Activated naive CD8-positive, alpha-beta T cell treated with anti-CD3 and anti-CD28 coated beads, Interleukin-2, amount 50 U/mL, for 24 hours (primary cell): ENCODE measurements around the gene FSD2.
A peak's percentile ranks its signal among the peaks of the same experiment; 100 is the strongest.

Experiments used
- ATAC-seq: fragments of 150-1000 bp; cut with Tn5 transposase; one replicate; pipeline ENCODE4 v1.10.0; 2021
- DNase-seq: peaks from one replicate; pipeline ENCODE4 v3.0.0; 2021
- H3K27ac Mint-ChIP-seq: one replicate; pipeline ENCODE4 v1.8.0; 2021; ENCODE audit warnings: mild to moderate bottlenecking, mixed read lengths
- H3K27me3 Mint-ChIP-seq: one replicate; pipeline ENCODE4 v1.8.0; 2021; ENCODE audit warnings: mixed read lengths
- H3K36me3 Mint-ChIP-seq: one replicate; pipeline ENCODE4 v1.8.0; 2021; ENCODE audit warnings: low read depth, mixed read lengths
- H3K4me1 Mint-ChIP-seq: one replicate; pipeline ENCODE4 v1.8.0; 2021; ENCODE audit warnings: mixed read lengths
- H3K4me3 Mint-ChIP-seq: one replicate; pipeline ENCODE4 v1.8.0; 2021; ENCODE audit warnings: mild to moderate bottlenecking, moderate library complexity, mixed read lengths
- H3K9me3 Mint-ChIP-seq: one replicate; pipeline ENCODE4 v1.8.0; 2021; ENCODE audit warnings: mixed read lengths

Gene FSD2

DNA sequence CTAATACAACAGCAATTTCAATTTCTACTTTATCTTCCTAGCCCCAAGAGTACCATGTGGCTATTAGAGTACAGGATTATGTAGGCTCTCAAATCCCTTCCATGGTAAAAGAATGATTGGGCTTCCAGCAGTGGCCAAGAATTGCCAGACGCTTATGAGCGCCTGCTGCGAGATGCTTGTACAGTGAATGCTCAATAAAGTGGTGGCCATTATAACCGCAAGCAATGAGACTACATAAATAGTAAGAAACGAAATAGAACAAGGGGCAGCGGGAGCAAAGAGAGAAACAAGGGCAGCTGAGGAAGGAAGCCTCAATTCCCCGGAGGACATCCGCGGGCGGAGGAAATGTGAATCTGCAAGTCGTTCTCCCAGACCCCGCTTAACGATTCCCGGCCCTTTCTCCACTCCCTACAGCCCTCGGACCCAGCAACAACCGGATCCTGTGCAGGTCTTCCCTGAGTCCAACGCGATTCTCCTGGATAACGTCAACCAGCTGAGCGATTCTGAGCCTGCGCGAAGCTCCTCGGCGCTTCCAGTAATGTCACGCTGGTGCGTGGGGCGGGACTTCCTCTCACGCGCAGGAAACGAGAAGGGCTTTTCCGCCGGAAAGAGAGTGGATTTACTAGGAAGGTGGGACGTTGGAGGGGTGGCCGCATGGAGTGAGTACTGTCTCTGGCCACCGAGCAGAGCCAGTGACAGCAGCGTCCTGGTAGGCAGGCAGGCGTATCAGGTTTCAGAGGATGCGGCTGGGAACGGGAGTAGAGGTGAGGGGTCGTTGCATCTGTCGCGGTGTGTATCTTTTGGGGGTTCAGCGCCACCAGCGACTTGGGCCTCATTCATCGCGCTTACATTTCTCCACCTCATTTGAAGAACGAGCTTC lies 55.7 kb downstream of the FSD2 start:
- H3K4me1 Mint-ChIP-seq: peaks cover 53% of the 10 kb centered on the region
- peak overlapping the region; percentile 94 for H3K27ac Mint-ChIP-seq
- DNase-seq (peak; percentile 90), ATAC-seq (peak; percentile 98)
- H3K4me3 Mint-ChIP-seq: peak overlapping the region; percentile 94
- H3K27me3 Mint-ChIP-seq: no peaks in the 10 kb centered on the region
- peaks cover 35% of the 10 kb centered on the region for H3K36me3 Mint-ChIP-seq
- H3K9me3 Mint-ChIP-seq: no peaks in the 10 kb centered on the region

DNA sequence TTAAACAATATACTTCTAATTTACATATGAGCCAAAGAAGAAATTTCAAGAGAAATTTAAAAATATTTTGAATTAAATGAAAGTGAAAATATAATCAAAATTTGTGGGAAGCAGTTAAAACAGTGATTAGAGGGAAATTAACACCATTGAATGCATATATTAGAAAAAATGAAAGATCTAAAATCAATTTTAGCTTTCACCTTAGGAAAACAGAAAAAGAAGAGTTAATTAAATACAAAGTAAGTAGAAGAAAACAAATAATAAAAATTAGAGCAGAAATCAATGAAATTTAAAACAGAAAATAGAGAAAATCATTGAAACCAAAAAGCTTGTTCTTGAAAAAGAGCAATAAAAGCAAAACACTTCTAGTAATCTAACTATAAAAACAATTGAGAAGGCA lies 57.6 kb downstream of the FSD2 start:
- Mint-ChIP-seq H3K27ac (no peak overlapping the region), H3K27me3 (no peaks in the 10 kb centered on the region), H3K36me3 (peaks cover 25% of the 10 kb centered on the region), H3K9me3 (no peaks in the 10 kb centered on the region), H3K4me1 (peaks cover 36% of the 10 kb centered on the region), H3K4me3 (no peak overlapping the region)
- no peak for ATAC-seq
- DNase-seq: no peak

DNA sequence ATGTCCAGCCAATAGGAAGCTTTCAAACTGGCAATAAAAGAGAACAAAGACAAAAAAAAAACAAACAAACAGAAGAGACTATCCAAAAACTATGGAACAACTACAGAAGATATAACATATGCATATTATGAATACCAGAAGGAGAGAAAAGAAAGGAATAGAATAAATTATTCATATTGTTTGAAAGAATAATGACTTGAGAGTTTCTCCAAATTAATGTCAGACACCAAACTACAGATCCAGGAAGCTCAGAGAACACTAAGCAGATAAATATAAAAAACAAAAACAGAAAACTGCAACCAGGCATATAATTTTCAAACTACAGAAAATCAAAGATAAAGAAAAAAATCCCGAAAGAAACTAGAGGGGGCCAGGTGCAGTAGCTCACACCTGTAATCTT lies 62.1 kb downstream of the FSD2 start:
- no peak for DNase-seq
- peaks cover 2% of the 10 kb centered on the region for H3K36me3 Mint-ChIP-seq
- no peak overlapping the region for H3K27ac Mint-ChIP-seq
- H3K4me1 Mint-ChIP-seq: peaks cover 4% of the 10 kb centered on the region
- H3K4me3 Mint-ChIP-seq: no peak overlapping the region
- ATAC-seq: no peak
- H3K27me3 Mint-ChIP-seq: no peaks in the 10 kb centered on the region
- H3K9me3 Mint-ChIP-seq: no peaks in the 10 kb centered on the region

- Mint-ChIP-seq H3K36me3 (peaks cover 2% of the 10 kb centered on the region), H3K27ac (no peak overlapping the region)
These were observed 63.7 kb downstream of the FSD2 start for GRCh38 chr15:82742134-82742533.

DNA sequence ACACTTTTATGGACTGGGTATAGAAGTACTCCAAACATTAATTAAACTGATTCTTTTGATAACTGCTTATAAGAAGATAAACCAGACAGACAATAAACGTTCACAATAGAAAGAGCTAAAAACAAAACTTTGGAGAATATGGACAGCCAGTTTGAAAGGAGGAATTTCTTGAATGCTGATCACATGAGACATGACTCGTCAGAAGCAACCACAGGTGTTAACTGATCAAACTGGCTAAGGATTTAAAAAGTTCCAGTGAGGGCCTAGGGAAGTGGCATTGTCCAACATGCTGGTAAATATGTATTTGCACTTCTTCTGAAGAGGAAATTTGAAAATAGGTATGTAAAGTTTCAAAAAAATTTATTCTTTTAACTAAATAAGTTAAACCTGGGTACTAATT lies 66.8 kb downstream of the FSD2 start:
- Mint-ChIP-seq H3K27ac (no peak overlapping the region), H3K4me3 (no peak overlapping the region), H3K27me3 (no peaks in the 10 kb centered on the region), H3K4me1 (no peaks in the 10 kb centered on the region), H3K36me3 (peaks cover 7% of the 10 kb centered on the region), H3K9me3 (no peaks in the 10 kb centered on the region)
- ATAC-seq: no peak
- DNase-seq: no peak

More at GRCh38 chr15:82742134-82742533, 63.7 kb downstream of the FSD2 start:
- Mint-ChIP-seq H3K27me3 (no peaks in the 10 kb centered on the region), H3K9me3 (no peaks in the 10 kb centered on the region), H3K4me1 (no peaks in the 10 kb centered on the region), H3K4me3 (no peak overlapping the region)
- DNase-seq: no peak
- no peak for ATAC-seq

GRCh38 chr15:82737975-82738374 lies 67.9 kb downstream of the FSD2 start:
- no peak for ATAC-seq
- peaks cover 11% of the 10 kb centered on the region for H3K36me3 Mint-ChIP-seq
- H3K9me3 Mint-ChIP-seq: no peaks in the 10 kb centered on the region
- H3K4me1 Mint-ChIP-seq: no peaks in the 10 kb centered on the region
- DNase-seq: no peak
- H3K27me3 Mint-ChIP-seq: no peaks in the 10 kb centered on the region
- H3K4me3 Mint-ChIP-seq: no peak overlapping the region
- H3K27ac Mint-ChIP-seq: no peak overlapping the region

DNA sequence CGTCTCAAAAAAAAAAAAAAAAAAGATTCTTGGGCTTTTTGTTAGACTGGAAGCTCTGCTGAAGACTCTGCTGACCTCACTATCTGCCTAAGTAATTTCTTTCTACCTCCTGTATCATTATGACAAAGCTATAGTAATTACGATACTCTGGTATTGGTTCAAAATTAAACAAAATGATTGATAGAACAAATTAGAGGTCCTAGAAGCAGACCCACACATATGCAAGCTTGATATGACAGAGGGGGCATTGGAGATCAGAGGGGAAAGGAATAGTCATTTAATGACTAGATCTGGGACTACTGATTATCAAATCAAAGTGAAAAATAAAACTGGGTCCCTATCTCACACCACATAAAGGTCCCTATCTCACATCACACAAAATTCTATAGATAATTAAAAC lies 74.3 kb downstream of the FSD2 start:
- Mint-ChIP-seq H3K4me1 (no peaks in the 10 kb centered on the region), H3K27me3 (no peaks in the 10 kb centered on the region), H3K36me3 (peaks cover 22% of the 10 kb centered on the region), H3K27ac (no peak overlapping the region), H3K9me3 (no peaks in the 10 kb centered on the region), H3K4me3 (no peak overlapping the region)
- DNase-seq (no peak), ATAC-seq (no peak)

DNA sequence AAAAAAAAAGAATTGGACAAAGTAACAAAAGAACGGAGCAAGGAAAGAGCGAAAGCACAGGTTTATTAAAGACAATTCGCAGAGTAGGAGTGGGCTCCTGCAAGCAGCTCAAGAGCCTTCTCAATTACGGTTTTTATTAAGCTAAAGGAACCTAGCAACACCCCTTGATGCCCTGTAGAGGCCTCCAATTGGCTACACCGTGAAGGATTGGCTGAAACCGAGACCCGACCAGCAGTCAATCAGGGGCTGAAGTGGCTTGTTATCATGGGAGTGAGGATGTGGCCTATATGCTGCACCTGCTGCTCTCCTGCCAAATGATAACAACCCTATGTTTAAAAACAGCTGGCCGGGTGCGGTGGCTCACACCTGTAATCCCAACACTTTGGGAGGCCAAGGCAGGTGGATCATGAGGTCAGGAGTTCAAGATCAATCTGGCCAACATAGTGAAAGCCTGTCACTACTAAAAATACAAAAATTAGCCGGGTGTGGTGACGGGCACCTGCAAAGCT lies 75.8 kb downstream of the FSD2 start:
- H3K9me3 Mint-ChIP-seq: no peaks in the 10 kb centered on the region
- DNase-seq: no peak
- H3K27me3 Mint-ChIP-seq: no peaks in the 10 kb centered on the region
- H3K27ac Mint-ChIP-seq: no peak overlapping the region
- H3K36me3 Mint-ChIP-seq: peaks cover 14% of the 10 kb centered on the region
- H3K4me1 Mint-ChIP-seq: no peaks in the 10 kb centered on the region
- no peak for ATAC-seq
- H3K4me3 Mint-ChIP-seq: no peak overlapping the region

DNA sequence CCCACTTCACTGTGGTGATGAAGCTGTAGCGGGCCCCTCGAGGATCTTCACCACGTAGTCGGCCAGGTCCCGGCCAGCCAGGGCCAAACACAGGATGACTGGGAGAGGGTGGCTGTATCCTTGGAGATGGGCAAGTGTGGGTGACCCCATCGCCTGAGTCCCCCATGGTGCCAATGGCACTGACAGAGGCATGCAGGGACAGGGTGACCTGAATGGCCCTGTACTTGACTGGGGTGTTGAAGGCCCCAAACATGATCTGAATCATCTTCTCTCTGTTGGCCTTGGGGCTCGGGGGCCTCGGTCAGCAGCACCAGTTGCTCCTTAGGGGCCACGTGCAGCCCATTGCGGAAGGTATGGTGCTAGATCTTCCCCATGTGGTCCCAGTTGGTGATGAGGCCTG lies 79.1 kb downstream of the FSD2 start:
- no peak for ATAC-seq
- no peaks in the 10 kb centered on the region for H3K9me3 Mint-ChIP-seq
- H3K36me3 Mint-ChIP-seq: peaks cover 5% of the 10 kb centered on the region
- DNase-seq: no peak
- peaks cover 4% of the 10 kb centered on the region for H3K27me3 Mint-ChIP-seq
- no peak overlapping the region for H3K4me3 Mint-ChIP-seq
- no peak overlapping the region for H3K27ac Mint-ChIP-seq
- H3K4me1 Mint-ChIP-seq: no peaks in the 10 kb centered on the region

DNA sequence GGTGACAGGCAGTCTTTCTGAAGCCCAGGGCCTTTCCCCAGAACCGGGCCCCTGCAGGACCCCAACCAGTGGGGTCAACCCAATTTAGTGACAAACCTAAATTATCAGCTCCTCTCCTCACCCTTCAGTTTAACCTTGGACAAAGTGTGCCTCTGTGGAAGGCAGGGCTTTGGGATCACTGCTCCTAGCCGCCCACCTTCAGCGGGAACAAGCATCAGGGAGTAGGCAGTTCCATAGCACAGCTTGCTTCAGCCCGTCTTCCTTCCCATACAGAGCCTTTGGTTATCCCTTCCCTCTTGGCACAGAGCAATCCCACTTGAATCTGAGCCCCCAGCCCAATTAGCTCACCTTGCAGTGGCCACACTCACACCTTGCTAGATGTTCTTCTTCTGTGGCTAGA lies 90.9 kb downstream of the FSD2 start:
- H3K4me1 Mint-ChIP-seq: no peaks in the 10 kb centered on the region
- H3K4me3 Mint-ChIP-seq: no peak overlapping the region
- ATAC-seq: no peak
- no peak for DNase-seq
- peaks cover 4% of the 10 kb centered on the region for H3K9me3 Mint-ChIP-seq
- peaks cover 3% of the 10 kb centered on the region for H3K36me3 Mint-ChIP-seq
- peaks cover 9% of the 10 kb centered on the region for H3K27me3 Mint-ChIP-seq
- no peak overlapping the region for H3K27ac Mint-ChIP-seq

GRCh38 chr15:82714016-82714415 lies 91.9 kb downstream of the FSD2 start:
- no peak overlapping the region for H3K27ac Mint-ChIP-seq

GRCh38 chr15:82712036-82712435 lies 93.8 kb downstream of the FSD2 start:
- no peak overlapping the region for H3K27ac Mint-ChIP-seq

More at GRCh38 chr15:82714016-82714415, 91.9 kb downstream of the FSD2 start:
- Mint-ChIP-seq H3K27me3 (peaks cover 9% of the 10 kb centered on the region), H3K9me3 (peaks cover 4% of the 10 kb centered on the region), H3K4me1 (no peaks in the 10 kb centered on the region), H3K36me3 (peaks cover 3% of the 10 kb centered on the region), H3K4me3 (no peak overlapping the region)
- ATAC-seq: no peak
- no peak for DNase-seq

DNA sequence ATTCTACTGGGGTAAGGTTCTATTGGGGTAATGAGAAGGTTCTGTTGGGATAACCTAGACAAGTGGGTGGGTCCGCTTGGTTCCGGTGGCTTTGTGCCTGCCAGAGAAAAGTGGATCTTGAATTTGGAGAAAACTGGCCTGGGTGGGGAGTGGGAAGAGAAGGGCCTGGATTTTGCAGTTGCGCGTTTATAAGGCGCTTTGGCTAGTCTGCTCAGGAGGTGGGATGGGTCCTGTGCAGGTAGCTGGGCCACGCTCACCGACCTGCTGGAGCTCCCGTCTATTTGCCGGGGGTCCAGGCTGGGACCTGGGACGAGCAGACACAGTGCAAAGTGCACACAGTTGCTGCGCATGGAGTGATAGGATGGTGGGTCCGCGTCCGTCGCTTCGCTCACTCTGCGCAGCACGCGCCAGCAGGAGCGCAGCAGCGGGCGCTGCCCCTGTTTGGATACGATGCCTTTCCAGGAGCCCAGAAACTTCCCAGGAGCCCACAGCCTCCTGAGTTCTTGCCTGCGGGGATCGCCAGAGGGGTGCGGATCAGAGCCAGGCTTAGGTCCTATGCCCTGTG lies 94.9 kb downstream of the FSD2 start:
- H3K27ac Mint-ChIP-seq: no peak overlapping the region
- ATAC-seq: no peak
- H3K36me3 Mint-ChIP-seq: no peaks in the 10 kb centered on the region
- DNase-seq: no peak
- peaks cover 9% of the 10 kb centered on the region for H3K27me3 Mint-ChIP-seq
- H3K4me3 Mint-ChIP-seq: no peak overlapping the region
- H3K9me3 Mint-ChIP-seq: no peaks in the 10 kb centered on the region
- H3K4me1 Mint-ChIP-seq: no peaks in the 10 kb centered on the region

More at GRCh38 chr15:82712036-82712435, 93.8 kb downstream of the FSD2 start:
- H3K4me1 Mint-ChIP-seq: no peaks in the 10 kb centered on the region
- no peaks in the 10 kb centered on the region for H3K9me3 Mint-ChIP-seq
- DNase-seq (no peak), ATAC-seq (no peak)
- no peaks in the 10 kb centered on the region for H3K36me3 Mint-ChIP-seq
- H3K4me3 Mint-ChIP-seq: no peak overlapping the region
- peaks cover 9% of the 10 kb centered on the region for H3K27me3 Mint-ChIP-seq

DNA sequence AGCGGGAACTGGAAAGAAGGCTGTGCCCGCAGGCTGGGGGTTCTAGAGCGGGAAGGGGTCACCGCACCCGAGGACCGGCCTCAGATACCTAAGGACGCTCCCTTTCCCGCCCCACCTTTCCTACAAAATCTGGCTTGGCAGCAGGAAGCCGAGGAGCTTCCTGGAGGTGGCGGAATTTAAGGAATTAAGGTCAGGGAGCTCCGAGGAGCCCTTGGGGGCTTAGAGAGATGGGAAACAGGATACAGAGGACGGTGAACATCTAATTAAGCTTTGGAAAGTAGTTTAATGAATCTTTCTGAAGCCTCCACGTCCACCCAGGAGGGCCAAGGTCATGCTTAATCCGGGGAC lies 95.7 kb downstream of the FSD2 start:
- ATAC-seq (no peak), DNase-seq (no peak)
- no peak overlapping the region for H3K27ac Mint-ChIP-seq
- H3K9me3 Mint-ChIP-seq: no peaks in the 10 kb centered on the region
- H3K4me1 Mint-ChIP-seq: no peaks in the 10 kb centered on the region
- H3K27me3 Mint-ChIP-seq: peaks cover 9% of the 10 kb centered on the region
- H3K4me3 Mint-ChIP-seq: no peak overlapping the region
- H3K36me3 Mint-ChIP-seq: no peaks in the 10 kb centered on the region
